ENCODE measurements around the gene PGLYRP2.

- TF ChIP-seq POLR2A (IDR thresholded peaks at IDR 0.05; ENCODE audit: low read depth) (no peak), CTCF (IDR thresholded peaks at IDR 0.05) (no peak), POLR2AphosphoS5 (IDR thresholded peaks at IDR 0.05) (no peak)
Observed at GRCh38 chr19:15479391-15480345, at the start of gene PGLYRP2.

All from esophagus muscularis mucosa (tissue), 3 donors.